ENCODE data around the gene PARN.
"Not testable (repeated sequence)": the region's sequence is repeated elsewhere in the genome, so short reads cannot be mapped to it uniquely, and the experiment has no call there.

Gene PARN

DNA sequence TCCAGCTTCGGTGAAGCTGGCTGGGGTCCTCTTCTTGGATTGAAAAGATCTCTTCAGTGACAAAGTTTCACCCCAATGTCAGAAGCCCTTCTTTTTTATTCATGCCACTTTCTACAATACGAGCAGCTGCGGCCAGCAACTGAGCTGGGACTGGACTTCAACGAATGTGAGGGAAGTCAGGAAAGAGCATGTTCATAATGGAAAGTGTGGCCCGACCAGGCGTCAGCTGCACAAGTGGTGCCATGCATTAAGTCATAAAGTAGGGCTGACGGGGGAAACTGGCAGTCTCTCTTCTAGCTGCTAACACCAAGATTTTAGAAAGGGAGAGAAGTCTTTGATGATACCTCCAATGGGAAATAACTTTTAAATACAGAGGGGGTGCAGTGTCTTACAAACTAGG is 192.6 kb downstream of the PARN start:
- no peak for DNase-seq (ENCODE audit: low read depth in 2 of 2)

DNA sequence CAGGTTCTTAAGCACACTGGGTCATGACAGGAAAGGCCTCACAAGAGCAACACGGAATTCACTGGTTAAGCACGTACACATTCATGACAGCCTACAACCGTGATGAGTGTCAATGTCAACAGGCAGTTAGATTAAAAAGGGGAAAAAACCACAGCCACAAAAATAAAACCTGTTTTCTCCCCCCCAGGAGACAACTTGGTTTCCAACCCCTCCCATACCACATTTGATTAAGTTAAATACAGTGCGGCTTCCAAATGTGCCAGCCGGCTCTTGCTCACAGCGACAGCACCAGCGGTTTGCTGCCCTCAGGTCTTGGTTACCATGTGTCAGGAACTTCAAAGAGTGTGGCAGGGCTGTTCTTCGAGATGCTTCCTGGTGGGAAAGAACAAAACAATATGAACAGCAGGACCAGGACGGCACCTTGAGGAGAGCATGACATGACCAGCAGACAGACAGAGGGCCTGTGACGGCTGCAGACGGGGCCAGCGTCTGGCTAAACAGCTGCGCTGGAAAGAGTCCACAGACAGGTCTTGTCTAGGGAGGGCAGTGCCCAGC is 193.6 kb downstream of the PARN start:
- DNase-seq (ENCODE audit: low read depth in 2 of 2): no peak

DNA sequence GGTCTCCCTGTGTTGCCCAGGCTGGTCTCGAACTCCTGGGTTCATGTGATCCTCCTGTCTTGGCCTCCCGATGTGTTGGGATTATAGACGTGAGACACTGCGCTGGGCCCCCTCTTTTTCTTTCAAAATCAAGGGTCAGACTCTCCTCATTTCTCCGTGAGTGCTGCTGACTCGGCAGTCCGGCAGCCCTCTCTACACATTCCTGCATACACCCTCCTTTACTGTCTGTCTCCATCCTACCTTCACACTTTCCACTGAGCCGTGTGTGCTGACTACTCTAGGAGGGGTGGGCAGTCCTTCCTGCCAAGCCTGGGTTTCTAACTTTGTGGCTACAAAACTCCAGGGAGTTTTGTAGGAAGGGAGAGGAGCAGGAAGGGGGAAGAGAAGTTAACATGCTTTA is 195.2 kb downstream of the PARN start:
- no peak for DNase-seq (ENCODE audit: low read depth in 2 of 2)

DNA sequence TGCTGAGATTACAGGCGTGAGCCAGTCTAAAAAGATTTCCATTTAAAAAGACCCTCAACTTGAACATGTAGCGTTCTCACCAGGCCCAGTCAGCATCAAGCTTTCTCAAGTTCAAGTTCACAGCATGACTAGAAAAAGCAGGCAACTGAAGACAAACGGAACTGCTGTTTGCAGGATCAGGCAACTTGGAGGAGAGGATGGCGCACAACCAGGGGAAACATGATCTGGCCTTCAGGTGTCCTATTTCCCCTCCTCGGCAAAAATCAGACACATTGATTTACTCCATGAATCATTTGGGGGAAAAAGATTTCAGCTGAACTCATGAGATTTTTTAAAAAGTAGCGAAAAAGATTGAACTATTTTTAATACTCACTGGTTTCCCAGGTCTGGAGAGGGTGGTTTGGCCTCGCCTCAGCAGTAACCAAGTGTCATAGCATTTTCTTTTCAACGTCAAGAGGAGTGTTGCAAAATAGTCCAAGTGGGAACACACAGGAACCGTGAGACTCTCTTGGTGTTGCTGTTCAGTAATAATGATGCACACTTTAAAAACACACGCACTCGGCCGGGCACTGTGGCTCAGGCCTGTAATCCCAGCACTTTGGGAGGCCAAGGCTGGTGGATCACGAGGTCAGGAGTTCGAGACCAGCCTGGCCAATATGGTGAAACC is 201.0 kb downstream of the PARN start:
- DNase-seq (ENCODE audit: low read depth in 2 of 2): not testable (repeated sequence)

DNA sequence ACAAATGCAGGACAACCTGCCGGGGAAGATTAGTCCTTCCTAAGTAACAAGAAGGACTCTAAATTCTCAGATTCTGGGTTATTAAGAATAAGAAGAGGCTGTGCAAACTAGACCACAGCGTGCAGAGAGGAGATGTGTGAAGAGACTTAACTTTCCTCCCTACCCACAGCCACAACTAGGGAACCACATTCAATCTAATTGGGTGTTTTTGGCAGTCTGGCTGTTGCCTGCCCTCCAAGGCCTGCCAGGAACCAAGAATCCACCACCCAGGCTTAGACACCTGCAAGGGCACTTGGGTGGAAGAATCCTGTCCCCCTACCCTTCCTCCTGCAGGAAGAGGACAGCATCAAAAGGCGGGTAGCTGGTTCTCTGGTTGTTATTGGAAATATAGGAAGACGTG is 202.0 kb downstream of the PARN start:
- no peak for DNase-seq (ENCODE audit: low read depth in 2 of 2)

DNA sequence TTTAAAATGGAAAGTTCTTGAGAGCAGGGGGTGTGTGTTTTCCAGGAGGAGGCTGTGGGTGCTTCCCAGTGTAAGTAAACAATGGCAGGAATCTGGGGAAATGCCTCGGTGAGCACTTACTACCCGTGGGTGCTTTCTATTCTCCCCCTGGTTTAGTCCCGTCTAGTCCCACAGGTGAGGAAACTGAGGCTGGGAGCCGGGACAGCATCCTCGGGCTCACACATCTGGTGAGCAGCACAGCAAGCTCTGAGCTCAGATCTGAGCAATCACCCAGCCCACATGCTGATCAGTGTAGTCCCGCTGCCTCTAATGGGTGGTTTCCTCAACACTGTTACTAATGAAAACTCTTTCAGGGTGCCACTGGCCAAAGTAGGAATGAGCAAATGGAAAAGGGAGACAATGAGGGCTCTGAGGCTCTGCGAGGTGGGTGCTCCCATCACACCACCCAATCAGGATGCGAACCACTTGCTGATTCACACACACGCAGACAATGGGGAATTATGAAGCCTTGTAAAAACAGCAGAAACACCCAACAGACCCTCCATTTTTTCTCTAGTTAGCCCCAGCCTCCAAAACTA is 202.6 kb downstream of the PARN start:
- no peak for DNase-seq (ENCODE audit: low read depth in 2 of 2)

DNA sequence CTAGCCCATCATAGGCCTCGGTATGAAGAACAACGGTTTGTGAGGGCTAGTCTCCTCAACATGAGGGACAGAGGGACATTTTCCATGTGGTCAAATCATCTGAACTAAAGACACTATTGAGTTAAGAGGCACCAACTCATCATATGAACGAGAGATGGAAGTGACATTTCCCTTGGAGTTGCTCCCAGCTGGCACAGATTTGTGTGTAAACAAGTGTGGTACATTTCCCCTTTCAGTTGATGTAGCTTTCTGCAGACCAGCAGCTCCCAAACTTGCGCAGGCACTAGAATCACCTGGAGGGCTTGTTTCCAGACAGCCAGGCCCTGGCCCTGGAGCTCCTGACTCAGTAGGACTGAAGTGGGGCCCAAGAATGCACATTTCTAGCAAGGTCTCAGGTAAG is 205.5 kb downstream of the PARN start:
- DNase-seq (ENCODE audit: low read depth in 2 of 2): no peak

DNA sequence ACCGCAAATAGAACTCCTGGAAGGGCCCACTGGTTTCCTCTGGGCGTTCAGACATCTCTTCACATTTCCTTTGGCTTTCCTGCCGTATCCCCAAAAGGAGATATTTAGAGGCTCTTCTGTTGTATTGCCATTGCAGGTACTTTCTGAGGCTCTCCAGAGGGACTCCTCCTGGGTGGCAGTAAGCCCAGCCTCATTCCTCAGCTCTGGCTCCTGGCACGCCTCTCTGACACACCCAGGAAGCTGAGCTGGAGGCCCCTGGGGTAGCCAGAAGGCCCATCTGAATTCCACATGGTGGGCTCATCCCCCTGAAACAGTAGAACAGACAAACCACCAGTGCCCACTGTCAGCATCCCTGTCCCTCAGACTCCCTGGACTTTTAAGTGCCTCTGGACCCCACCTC is 206.7 kb downstream of the PARN start:
- no peak for DNase-seq (ENCODE audit: low read depth in 2 of 2)

DNA sequence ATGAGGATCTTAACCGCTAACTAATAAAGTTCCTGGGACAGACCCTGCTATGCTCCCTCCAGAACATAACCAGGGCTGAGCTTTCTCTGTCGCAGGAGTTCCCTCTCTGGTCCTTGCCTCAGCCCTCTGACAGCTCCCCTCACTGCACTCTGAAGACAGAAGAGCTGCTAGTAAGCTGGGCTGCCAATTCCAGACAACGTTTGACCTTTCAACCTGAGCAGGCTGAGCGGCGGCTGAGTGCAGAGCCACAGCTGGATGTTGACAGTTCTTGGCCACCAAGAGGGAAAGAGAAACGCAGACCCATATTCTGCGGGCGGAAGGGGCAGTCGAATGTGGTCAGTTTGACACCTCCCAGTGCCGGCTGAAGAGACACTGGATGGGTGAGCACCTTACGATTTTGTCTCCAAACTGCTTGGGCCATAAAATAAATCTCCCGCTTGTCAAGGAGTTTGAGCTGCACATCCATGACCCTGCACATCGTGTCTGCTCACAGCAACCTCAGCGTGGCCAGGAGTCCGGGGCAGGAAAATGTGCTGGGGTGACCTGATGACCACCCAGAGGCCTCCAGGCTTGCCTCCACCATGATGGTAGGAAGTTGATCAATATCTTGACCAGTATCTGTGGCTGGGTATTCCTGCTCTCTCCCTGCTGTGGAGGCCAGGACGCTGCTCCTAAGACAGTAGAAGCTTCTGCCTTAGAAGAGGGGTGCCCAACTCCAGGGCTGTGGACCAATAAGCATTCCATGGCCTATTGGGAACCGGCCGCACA is 209.2 kb downstream of the PARN start:
- no peak for DNase-seq (ENCODE audit: low read depth in 2 of 2)

DNA sequence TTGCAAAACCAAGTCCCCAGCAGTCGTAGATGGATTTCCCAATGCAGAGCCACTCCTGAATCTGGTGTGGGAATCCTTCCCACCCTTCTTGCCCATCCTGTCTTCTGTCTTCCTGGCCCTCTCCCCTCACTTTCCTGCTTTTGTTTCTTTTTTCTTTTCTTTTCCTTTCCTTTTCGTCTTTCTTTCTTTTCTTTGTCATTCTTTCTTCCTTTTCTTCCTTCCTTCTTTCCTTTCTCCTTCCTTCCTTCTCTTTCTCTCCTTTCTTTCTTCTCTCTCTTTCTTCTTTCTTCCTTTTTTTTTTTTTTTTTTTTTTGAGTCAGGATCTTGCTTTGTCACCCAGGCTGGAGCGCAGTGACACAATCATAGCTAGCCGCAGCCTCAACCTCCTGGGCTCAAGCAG is 209.8 kb downstream of the PARN start:
- DNase-seq (ENCODE audit: low read depth in 2 of 2): not testable (repeated sequence)

DNA sequence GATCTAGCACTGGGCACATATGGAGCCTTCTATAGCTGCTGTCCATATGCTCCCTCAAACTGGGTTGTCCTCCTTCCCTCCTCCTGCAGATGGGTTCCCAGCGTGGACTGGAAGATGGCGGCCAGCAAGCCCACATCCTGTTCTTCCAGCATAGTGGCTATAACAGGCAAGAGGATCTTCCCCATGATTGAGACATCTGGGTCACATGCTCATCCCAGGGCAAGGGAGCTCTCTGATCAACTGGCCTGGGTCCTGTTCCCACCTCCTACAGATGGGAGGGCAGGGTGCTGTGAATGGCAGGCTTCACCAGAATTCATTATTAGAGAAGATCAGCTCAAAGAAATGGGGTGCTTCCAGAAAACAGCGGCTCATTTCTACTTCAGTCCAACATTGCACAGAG is 210.2 kb downstream of the PARN start:
- no peak for DNase-seq (ENCODE audit: low read depth in 2 of 2)

DNA sequence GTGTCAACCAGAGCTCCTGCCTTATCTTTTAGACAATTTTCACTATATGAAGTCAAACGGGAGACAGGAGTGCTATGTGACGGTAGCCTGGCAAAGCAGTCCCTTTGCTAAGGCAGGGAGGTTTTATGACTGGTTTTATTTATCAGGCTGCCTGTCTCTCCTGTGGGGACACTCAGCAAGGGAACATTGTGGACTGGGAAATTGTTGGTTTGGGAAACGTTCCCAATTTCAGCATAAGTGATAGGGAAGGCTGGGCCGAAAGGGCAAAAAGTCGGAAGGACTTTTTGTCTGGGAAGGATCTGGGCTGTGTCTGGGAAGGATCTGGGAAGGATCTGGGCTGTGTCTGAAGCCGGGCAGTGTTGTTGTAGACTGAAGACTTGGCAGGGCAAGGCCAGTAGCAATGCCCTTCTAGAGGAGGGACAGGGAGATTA is 211.2 kb downstream of the PARN start:
- DNase-seq (ENCODE audit: low read depth in 2 of 2): no peak

DNA sequence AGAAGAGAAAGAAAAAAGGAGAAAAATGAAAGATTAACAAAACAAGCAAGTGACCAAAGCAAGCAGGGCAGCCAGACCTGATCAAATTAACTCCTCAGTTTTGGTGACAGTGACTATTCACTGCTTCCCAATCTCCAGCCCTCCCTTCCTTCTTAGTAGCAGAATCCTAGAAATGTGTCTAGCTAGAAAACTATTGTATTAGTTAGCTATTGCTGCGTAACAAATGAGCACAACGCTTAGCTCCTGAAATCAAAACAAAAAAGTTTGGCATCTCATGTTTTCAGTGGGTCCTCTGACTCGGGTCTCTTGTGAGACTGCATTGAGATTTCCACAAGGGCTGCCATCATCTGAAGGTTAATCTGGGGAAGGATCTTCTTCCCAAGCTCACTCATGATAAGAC is 213.9 kb downstream of the PARN start:
- DNase-seq (ENCODE audit: low read depth in 2 of 2): no peak

DNA sequence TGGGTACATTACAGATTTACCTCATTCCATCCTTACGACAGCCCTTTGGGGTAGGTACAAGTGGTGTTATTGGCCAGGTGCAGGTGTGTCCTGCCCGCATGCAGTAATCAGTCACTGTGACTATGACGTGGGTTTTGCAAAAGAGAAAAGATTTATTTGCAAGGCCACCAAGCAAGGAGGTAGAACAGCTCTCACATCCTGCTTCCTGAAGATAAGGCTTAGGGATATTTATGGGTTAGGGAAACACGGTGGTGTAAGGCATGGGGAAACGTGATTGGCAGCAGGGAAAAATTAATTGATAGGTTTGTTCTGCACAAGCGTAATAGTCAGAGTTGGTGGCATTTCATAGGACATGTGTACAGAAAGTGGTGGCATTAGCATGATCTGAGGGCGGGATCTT is 214.8 kb downstream of the PARN start:
- no peak for DNase-seq (ENCODE audit: low read depth in 2 of 2)

DNA sequence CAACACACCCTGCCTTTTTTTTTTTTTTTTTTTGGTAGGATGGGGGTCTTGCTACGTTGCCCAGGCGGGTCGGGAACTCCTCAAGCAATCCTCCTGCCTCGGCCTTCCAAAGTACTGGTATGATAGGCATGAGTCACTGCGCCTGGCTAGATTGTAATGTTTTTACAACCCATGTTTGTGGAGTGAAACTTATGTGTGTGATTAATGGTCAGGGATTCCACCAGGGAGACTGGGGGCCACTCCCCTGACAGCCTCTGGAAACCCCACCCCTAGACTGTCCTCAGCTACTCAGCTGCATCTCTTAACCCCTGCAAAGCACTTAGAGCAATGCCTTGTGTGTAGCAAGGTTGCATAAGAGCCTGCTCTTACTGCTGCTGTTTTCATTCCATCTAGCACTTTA is 220.5 kb downstream of the PARN start:
- no peak for DNase-seq (ENCODE audit: low read depth in 2 of 2)

DNA sequence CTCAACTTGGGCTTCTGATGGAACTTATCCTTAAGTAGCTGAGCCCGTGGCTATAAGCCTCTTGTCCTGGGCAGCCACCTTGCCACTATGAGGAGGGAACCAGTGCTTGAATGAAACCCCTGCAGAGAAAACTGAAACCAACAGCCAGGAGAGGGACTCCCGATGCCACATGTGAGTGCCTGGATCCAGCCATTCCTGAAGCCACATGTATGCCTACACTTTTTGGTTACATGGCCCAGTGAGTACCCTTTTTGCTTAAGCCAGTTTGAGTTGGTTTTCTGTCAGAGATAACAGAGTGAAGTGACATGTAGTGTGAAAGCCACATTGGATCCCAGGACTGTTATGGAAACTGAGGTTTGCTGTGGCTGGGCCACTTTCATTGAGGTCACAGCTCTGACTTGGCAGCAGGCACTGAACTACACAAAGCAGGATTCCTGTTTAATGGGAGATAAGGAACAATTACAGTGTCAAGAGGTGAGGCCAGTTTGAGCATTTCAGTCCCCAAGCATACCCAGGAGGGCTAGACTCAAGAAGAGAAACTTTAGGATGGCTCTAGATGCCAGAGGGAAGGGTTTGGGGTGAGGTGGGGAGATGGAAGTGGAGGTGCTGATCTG is 222.2 kb downstream of the PARN start:
- DNase-seq (ENCODE audit: low read depth in 2 of 2): no peak

DNA sequence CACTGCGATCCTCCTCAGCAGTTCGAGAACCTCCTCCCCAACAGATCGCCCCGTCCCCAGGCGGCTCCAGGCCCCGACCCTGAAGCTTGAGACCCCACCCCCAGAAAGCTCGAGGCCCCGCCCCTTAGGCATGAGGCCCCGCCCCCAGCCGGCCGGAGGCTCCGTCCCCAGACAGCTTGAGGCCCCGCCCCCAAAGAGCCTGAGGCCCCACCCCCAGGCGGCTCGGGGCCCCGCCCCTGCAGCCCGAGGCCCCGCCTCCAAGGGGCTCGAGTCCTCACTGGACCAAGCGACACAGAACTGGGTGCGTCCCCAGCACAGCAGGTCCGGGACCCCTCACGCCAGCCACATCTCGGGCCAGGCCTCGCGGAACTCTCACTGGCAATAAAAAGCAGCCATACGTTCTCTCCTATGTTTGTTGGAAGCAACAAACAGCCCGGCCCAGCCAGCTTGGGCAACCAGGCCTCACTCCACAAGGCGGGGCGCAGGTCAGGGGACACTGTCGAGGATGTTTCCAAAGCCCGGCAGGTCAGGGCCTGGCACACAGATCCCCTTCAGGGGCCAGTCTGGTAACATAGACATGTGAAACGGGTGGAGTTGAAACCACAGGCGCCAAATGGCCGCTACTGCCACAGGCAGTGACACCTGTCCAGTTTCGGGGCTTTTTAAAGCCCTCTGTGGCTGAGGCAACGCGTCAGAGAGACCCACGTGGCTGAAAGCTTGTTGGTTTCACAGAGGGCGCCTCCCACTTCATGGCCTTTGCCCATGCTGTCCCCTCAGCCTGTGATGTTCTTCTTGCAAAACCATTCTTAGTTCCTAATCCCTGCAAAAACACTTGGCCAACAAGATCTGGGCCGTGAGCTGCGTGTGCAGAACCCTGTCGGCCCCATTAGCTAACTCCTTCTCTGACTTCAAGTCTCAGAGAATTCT is 224.2 kb downstream of the PARN start:
- peak in 1 of 2 donors; percentile 3 for DNase-seq (ENCODE audit: low read depth in 2 of 2)

DNA sequence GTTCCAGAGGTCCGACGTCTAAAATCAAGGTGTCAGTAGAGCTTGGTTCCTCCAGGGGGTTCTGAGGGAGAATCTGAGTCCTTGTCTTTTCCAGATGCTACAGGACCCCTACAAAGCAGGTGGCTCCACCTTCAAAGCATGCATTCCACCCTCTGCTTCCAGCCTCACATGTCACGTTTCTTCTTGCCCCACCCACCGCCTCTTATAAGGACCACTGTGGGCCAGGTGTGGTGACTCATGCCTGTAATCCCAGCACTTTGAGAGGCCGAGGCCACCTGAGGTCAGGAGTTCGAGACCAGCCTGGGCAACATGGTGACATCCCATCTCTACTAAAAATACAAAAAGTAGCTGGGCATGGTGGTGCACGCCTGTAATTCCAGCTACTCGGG is 227.1 kb downstream of the PARN start:
- not testable (repeated sequence) for DNase-seq (ENCODE audit: low read depth in 2 of 2)

DNA sequence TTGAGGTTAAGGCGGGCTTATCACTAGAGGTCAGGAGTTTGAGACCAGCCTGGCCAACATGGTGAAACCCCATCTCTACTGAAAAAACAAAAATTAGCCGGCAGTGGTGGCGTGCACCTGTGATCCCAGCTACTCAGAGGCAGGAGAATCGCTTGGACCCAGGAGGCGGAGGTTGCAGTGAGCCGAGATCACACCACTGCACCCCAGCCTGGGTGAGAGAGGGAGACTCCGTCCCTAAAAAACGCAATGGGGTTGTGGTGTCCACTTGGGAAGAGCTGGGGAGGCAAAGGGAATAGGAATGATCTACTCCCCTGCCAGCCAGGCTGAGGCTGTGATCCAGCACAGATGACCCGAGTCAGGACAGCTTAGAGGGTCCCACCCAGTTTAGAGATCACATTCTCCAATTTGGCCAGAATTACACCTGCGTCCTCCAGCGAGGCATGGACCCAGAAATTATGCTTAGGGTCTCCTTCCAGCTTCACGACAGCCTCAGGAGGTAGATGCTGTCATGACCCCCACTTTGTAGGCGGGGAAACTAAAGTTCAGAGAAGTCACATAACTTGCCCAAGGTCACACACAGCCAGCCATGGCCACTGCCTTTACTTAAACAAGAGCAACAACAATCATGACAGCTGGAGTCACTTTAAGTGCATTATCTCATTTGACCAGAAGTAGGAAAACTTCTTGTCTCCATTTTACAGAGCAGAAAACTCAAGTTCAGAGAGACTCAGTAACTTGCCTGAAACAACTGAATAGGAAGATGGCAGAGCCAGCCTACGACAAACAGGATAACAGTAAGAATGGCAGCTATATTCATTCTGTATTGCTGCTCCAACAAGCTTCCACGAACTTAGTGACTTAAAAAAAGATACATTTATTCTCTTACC is 227.7 kb downstream of the PARN start:
- DNase-seq (ENCODE audit: low read depth in 2 of 2): not testable (repeated sequence)

DNA sequence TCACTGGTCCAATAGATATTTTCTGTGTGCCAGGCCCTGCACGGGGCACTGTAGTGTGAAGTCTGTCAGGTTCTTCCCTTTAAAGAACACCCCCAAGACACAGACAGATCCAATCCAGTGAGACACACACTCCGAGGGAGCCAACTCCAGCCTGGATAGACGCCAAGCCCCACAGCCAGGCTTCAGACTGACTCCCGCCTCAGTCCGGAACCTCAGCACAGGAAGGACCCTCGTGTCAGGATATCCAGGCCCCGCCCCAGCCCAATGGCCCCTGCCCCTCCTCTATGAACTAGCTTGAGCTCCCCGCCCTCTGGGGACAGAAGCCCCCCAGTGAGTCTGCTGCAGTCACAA is 228.4 kb downstream of the PARN start:
- not testable (repeated sequence) for DNase-seq (ENCODE audit: low read depth in 2 of 2)
